Esophagus squamous epithelium (tissue), 4 donors: ENCODE measurements around the gene HSPA12A.

Experiments
- CTCF ChIP-seq, 6 experiments: fragments of 450-650 bp in 4 of 6; fragments of 200-600 bp in 2 of 6; sonication (generic) in 2 of 6; IDR thresholded peaks; one replicate each; pipeline ENCODE4 v1.5.1; 2016 to 2019; ENCODE audit warnings: antibody characterized with exemption in 6 of 6, mild to moderate bottlenecking in 4 of 6, moderate library complexity in 4 of 6
- POLR2A ChIP-seq, 4 donors: fragments of 450-650 bp; IDR thresholded peaks; one replicate each; pipeline ENCODE4 v1.6.1; 2017; ENCODE audit warnings: antibody characterized with exemption in 4 of 4, mild to moderate bottlenecking in 4 of 4, moderate library complexity in 3 of 4

GRCh38 chr10:116657863-116658551, 84.4 kb downstream of the HSPA12A start:
- no peak for TF ChIP-seq CTCF (IDR thresholded peaks at IDR 0.05)
- no peak for TF ChIP-seq POLR2A (IDR thresholded peaks at IDR 0.05)
